OCI-LY7 (cell line): ENCODE data around the gene RPS16. TPM values are rescaled to one million over a fixed set of nuclear protein-coding genes. Genes with fewer than 3 reads are reported as not detected.

Experiments used
- BruUV-seq: library from RNA; stranded (reverse); fragments of 400-500 nt; replicated peaks from 2 replicates; lab custom pipeline; 2021; lab: Mats Ljungman, UMichigan
- CTCF ChIA-PET: fragments of 300-600 bp; sonication (Branson Sonifier 250); formaldehyde crosslinking; loops from one replicate; lab custom pipeline; 2022; ENCODE audit warnings: antibody characterized with exemption; ENCODE audit not compliant: unreplicated experiment; lab: Charles Lee
- POLR2A ChIA-PET: fragments of 300-600 bp; sonication (Branson Sonifier 250); formaldehyde crosslinking; loops from one replicate; lab custom pipeline; 2022; ENCODE audit warnings: antibody characterized with exemption; lab: Charles Lee
- DNase-seq: peaks from one replicate; pipeline ENCODE4 v3.0.0-alpha.2; 2015; ENCODE audit warnings: low spot score
- H2AFZ ChIP-seq: fragments of 200-600 bp; sonication (generic), shearing (Covaris generic); 2 replicates; pipeline ENCODE4 v1.6.1; 2014; ENCODE audit warnings: mild to moderate bottlenecking, antibody characterized with exemption, low read length, moderate library complexity
- H3K27ac ChIP-seq: fragments of 200-600 bp; sonication (generic); 2 replicates; pipeline ENCODE4 v1.5.1; 2014; ENCODE audit warnings: mixed run types, low read depth, mild to moderate bottlenecking, moderate library complexity, low read length, inconsistent platforms; ENCODE audit not compliant: poor library complexity, severe bottlenecking
- H3K36me3 ChIP-seq: fragments of 200-600 bp; sonication (generic); 2 replicates; pipeline ENCODE4 v1.6.1; 2014; ENCODE audit warnings: mild to moderate bottlenecking, antibody characterized with exemption, low read length, moderate library complexity, mixed read lengths; ENCODE audit not compliant: insufficient read depth
- H3K4me1 ChIP-seq: fragments of 200-600 bp; sonication (generic); 2 replicates; pipeline ENCODE4 v1.5.1; 2014; ENCODE audit warnings: mild to moderate bottlenecking, low read length; ENCODE audit not compliant: insufficient read depth, poor library complexity, severe bottlenecking
- H3K4me2 ChIP-seq: fragments of 200-600 bp; sonication (generic); 2 replicates; pipeline ENCODE4 v1.6.1; 2014; ENCODE audit warnings: mild to moderate bottlenecking, low read length
- H3K4me3 ChIP-seq: fragments of 200-600 bp; sonication (generic); 2 replicates; pipeline ENCODE4 v1.5.1; 2014; ENCODE audit warnings: mild to moderate bottlenecking, low read depth, low read length; ENCODE audit not compliant: poor library complexity, severe bottlenecking
- H3K79me2 ChIP-seq: fragments of 200-600 bp; sonication (generic); 2 replicates; pipeline ENCODE4 v1.6.1; 2016; ENCODE audit warnings: low read depth, mild to moderate bottlenecking, low read length, moderate library complexity, mixed read lengths; ENCODE audit not compliant: insufficient read depth
- H3K9me2 ChIP-seq: fragments of 200-600 bp; sonication (generic); 2 replicates; pipeline ENCODE4 v1.6.1; 2016; ENCODE audit warnings: mild to moderate bottlenecking, low read length, mixed read lengths; ENCODE audit not compliant: insufficient read depth
- H3K9me3 ChIP-seq: fragments of 200-600 bp; sonication (generic); 2 replicates; pipeline ENCODE4 v1.6.1; 2014; ENCODE audit warnings: mild to moderate bottlenecking, mixed run types, low read length, mixed read lengths
- H4K20me1 ChIP-seq: fragments of 200-600 bp; sonication (generic); 2 replicates; pipeline ENCODE4 v1.6.1; 2014; ENCODE audit warnings: mild to moderate bottlenecking, antibody characterized with exemption, low read length, moderate library complexity, mixed read lengths; ENCODE audit not compliant: insufficient read depth
- EZH2phosphoT487 ChIP-seq: fragments of 200-600 bp; sonication (generic); IDR thresholded peaks from 2 replicates; pipeline ENCODE4 v1.6.1; 2018; ENCODE audit warnings: low read depth, borderline replicate concordance, mild to moderate bottlenecking, mixed run types, antibody characterized with exemption, low read length, moderate library complexity, mixed read lengths
- intact Hi-C: fragments of 100-400 bp; cut with micrococcal nuclease; formaldehyde crosslinking; loops from one replicate; pipeline ENCODE4 v1.10.0; 2022; ENCODE audit not compliant: unreplicated experiment
- total RNA-seq, 2 experiments: library from RNA; depleted of rRNA in 1 of 2; stranded (reverse); fragments of >200 nt in 1 of 2; shearing (Covaris generic) in 1 of 2; gene quantifications; 2 replicates each; pipeline ENCODE4 v1.2.3, GENCODE V29; 2014 to 2022
- TF ChIP-seq, protein P1 (sequence below): fragments of 200-600 bp; sonication (generic); conservative IDR thresholded peaks from 2 replicates; pipeline ENCODE4 v1.5.1; 2014; ENCODE audit warnings: mild to moderate bottlenecking, antibody characterized with exemption, low read length, moderate library complexity, mixed read lengths

The RPS16 gene
- total RNA-seq, 2 experiments from 2014 or later = 634 to 3,661 TPM

GRCh38 chr19:39417463-39418181 lies 18.1 kb downstream of the RPS16 start:
- Histone ChIP-seq H3K9me3 (no peaks in the 10 kb centered on the region), H2AFZ (no peak overlapping the region), H4K20me1 (no peaks in the 10 kb centered on the region), H3K9me2 (no peaks in the 10 kb centered on the region), H3K79me2 (peaks cover 16% of the 10 kb centered on the region; the same call in 1 of the 2 replicates), H3K27ac (no peak overlapping the region), H3K4me2 (no peak overlapping the region), H3K36me3 (peaks cover 43% of the 10 kb centered on the region), H3K4me1 (peaks cover 12% of the 10 kb centered on the region), H3K4me3 (no peak overlapping the region)
- ChIA-PET POLR2A (no interaction called here), CTCF (no interaction called here)
- TF ChIP-seq, protein P1, sequence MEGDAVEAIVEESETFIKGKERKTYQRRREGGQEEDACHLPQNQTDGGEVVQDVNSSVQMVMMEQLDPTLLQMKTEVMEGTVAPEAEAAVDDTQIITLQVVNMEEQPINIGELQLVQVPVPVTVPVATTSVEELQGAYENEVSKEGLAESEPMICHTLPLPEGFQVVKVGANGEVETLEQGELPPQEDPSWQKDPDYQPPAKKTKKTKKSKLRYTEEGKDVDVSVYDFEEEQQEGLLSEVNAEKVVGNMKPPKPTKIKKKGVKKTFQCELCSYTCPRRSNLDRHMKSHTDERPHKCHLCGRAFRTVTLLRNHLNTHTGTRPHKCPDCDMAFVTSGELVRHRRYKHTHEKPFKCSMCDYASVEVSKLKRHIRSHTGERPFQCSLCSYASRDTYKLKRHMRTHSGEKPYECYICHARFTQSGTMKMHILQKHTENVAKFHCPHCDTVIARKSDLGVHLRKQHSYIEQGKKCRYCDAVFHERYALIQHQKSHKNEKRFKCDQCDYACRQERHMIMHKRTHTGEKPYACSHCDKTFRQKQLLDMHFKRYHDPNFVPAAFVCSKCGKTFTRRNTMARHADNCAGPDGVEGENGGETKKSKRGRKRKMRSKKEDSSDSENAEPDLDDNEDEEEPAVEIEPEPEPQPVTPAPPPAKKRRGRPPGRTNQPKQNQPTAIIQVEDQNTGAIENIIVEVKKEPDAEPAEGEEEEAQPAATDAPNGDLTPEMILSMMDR = no peak
- TF ChIP-seq EZH2phosphoT487 = no peak
- no TSS peak for BruUV-seq
- DNase-seq = no peak
- intact Hi-C loops = no loop called here

- no peaks in the 10 kb centered on the region for H3K9me3 ChIP-seq
- TF ChIP-seq EZH2phosphoT487 = no peak
- TF ChIP-seq, protein P1 = no peak
- no peak overlapping the region for H2AFZ ChIP-seq
- POLR2A ChIA-PET = interaction anchor here (0.6 kb wide), 1 partner anchor 78 kb away, joined by 3 read pairs; no protein-coding TSS in a partner anchor
- intact Hi-C loops = no loop called here
- no peaks in the 10 kb centered on the region for H4K20me1 ChIP-seq
- no TSS peak for BruUV-seq
- H3K36me3 ChIP-seq = peaks cover 33% of the 10 kb centered on the region
- H3K4me1 ChIP-seq = peaks cover 15% of the 10 kb centered on the region
- H3K4me2 ChIP-seq = no peak overlapping the region
- H3K79me2 ChIP-seq = peaks cover 16% of the 10 kb centered on the region; the same call in 1 of the 2 replicates
- no peaks in the 10 kb centered on the region for H3K9me2 ChIP-seq
- H3K4me3 ChIP-seq = no peak overlapping the region
- no peak for DNase-seq
- no peak overlapping the region for H3K27ac ChIP-seq
- CTCF ChIA-PET = no interaction called here
These were observed 19.3 kb downstream of the RPS16 start for GRCh38 chr19:39416152-39417120.
